Testis (tissue), 3 donors: Measurements from ENCODE around the gene ADAMTS1. TPM values are rescaled to one million over a fixed set of nuclear protein-coding genes. Genes with fewer than 3 reads are reported as not detected.

Experiments used
- DNase-seq: peaks from one replicate; pipeline ENCODE4 v3.0.0-alpha.2; 2019
- H3K27ac ChIP-seq, 2 donors: fragments of 200-600 bp; sonication (generic); one replicate each; pipeline ENCODE4 v1.5.1; 2019
- H3K27me3 ChIP-seq: fragments of 200-600 bp; sonication (generic); one replicate; pipeline ENCODE4 v1.5.1; 2019
- H3K36me3 ChIP-seq: fragments of 200-600 bp; sonication (generic); one replicate; pipeline ENCODE4 v1.5.1; 2017; ENCODE audit warnings: low read depth; ENCODE audit errors: missing control alignments
- H3K4me1 ChIP-seq: fragments of 200-600 bp; sonication (generic); one replicate; pipeline ENCODE4 v1.5.1; 2019
- H3K4me3 ChIP-seq, 2 donors: fragments of 200-600 bp; sonication (generic); one replicate each; pipeline ENCODE4 v1.5.1; 2017 to 2019
- H3K9me3 ChIP-seq: fragments of 200-600 bp; sonication (generic); one replicate; pipeline ENCODE4 v1.5.1; 2017
- CTCF ChIP-seq, 3 experiments: fragments of 450-650 bp in 2 of 3; fragments of 200-600 bp in 1 of 3; sonication (generic) in 1 of 3; IDR thresholded peaks; one replicate each; pipeline ENCODE4 v1.5.1; 2016 to 2019; ENCODE audit warnings: antibody characterized with exemption in 3 of 3, mild to moderate bottlenecking in 2 of 3, moderate library complexity in 1 of 3
- POLR2A ChIP-seq: fragments of 450-650 bp; IDR thresholded peaks from one replicate; pipeline ENCODE4 v1.6.1; 2017; ENCODE audit warnings: antibody characterized with exemption, mild to moderate bottlenecking, moderate library complexity
- WGBS, 2 donors: methylation state at CpG; one replicate each; pipeline ENCODE4 v1.1.5; 2018; 5-methylcytosine and 5-hydroxymethylcytosine counted together
- intact Hi-C: fragments of 100-400 bp; cut with DNase I; formaldehyde crosslinking; loops from one replicate; pipeline ENCODE4 v1.15.1; 2023; ENCODE audit warnings: low total_unique reads
- polyA plus RNA-seq: library from polyadenylated mRNA; stranded (reverse); fragments of 350-450 nt; fragmentation: Illumina TruSeq; extraction: RNeasy Lipid Tissue Mini Kit (QIAGEN cat#74804); gene quantifications from one replicate; pipeline ENCODE4 v1.2.3, GENCODE V29; 2014; ENCODE audit warnings: low read depth, low replicate concordance; ENCODE audit not compliant: insufficient read depth
- total RNA-seq, 2 donors: library from RNA; depleted of rRNA; stranded (reverse); fragments of >200 nt; gene quantifications; one replicate each; pipeline ENCODE4 v1.2.3, GENCODE V29; 2016

Gene ADAMTS1
- total and polyA plus RNA-seq, 3 donors from 2014 or later, result 15.9 to 33.7 (median 31.3) TPM

DNA sequence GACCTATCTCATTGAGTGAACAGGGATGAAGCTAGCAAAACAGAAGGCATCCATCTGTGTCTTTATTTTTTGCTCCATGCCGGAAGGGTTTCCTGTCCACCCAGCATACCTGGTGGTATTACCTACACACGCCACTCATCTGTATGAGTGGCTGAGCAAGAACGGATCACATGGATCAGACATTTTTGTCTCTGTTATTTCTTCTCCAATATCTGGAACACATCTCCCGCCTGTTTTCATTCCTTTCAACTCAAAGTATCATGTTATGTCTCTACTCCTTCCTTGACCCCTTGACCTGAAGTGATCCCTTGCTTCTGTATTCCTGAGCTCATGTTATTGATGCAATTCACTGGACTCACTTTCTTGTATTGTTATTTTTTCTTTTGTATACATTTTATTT is 24.7 kb downstream of the ADAMTS1 start:
- Histone ChIP-seq H3K9me3 (no peaks in the 10 kb centered on the region), H3K36me3 (no peaks in the 10 kb centered on the region), H3K27ac (no peak overlapping the region), H3K4me1 (no peaks in the 10 kb centered on the region), H3K27me3 (no peaks in the 10 kb centered on the region), H3K4me3 (no peak overlapping the region)
- 60 to 70% methylated on average over 4 of the region's 4 CpGs for WGBS, 2 donors
- no peak for DNase-seq
- TF ChIP-seq CTCF (IDR thresholded peaks at IDR 0.05) (no peak), POLR2A (no peak)
- intact Hi-C loops, result no loop called here

DNA sequence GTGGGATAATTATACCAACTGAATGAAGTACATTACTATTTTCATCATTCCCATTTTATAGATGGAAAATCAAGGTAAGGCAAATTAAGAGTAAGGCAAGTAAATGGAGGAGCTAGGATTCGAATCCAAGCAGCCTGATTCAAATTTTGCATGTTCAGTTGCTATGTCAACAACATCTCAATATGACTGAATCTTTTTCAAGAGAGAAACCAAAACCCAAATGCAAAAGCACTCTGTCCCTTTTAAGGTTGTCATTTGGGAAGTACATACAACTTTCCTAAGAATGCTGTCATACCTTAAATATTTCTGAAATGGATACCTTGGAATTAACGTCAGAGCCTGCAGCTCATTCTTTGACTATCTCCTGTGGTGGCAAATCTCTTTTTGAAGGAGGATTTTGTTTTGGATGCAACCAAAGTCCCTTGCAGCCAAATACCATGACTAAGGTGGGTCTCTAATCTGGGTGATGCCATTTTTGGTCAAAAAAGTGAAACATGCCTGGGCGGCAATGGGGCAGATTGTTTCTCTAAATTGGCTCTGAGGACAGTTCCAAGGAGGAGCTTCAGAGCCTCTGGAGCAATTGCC is 25.4 kb downstream of the ADAMTS1 start:
- Histone ChIP-seq H3K27me3 (no peaks in the 10 kb centered on the region), H3K4me1 (no peaks in the 10 kb centered on the region), H3K4me3 (no peak overlapping the region), H3K9me3 (no peaks in the 10 kb centered on the region), H3K27ac (no peak overlapping the region), H3K36me3 (no peaks in the 10 kb centered on the region)
- no peak for DNase-seq
- intact Hi-C loops, result no loop called here
- TF ChIP-seq POLR2A (no peak), CTCF (IDR thresholded peaks at IDR 0.05) (no peak)
- WGBS, 2 donors, result 79 to 80% methylated on average over 3 of the region's 3 CpGs

DNA sequence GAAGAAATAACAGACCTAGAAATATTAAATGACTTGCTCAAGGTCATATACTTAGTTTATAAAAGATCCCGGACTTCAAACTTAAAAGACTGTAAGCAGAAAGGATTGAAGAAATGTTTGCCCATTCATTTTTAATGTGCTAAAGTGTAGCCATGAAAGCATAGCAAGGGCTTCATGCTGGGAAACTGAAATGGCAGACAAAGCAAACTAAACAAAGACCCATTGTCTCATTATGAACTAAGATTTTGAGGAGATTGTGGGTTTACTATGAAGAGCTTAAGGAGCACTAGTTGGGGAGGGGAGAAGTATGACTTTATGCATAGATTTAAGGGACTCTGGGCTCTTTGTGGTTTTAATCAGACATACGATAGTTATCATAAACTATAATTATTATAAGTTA is 26.3 kb downstream of the ADAMTS1 start:
- H3K9me3 ChIP-seq, result no peaks in the 10 kb centered on the region
- H3K4me3 ChIP-seq, result no peak overlapping the region
- 88 to 93% methylated on average over 2 of the region's 2 CpGs for WGBS, 2 donors
- H3K4me1 ChIP-seq, result no peaks in the 10 kb centered on the region
- H3K36me3 ChIP-seq, result no peaks in the 10 kb centered on the region
- no peaks in the 10 kb centered on the region for H3K27me3 ChIP-seq
- no peak for DNase-seq
- TF ChIP-seq POLR2A (no peak), CTCF (IDR thresholded peaks at IDR 0.05) (no peak)
- no peak overlapping the region for H3K27ac ChIP-seq
- intact Hi-C loops, result no loop called here

GRCh38 chr21:26815197-26815596 is 30.0 kb downstream of the ADAMTS1 start:
- H3K9me3 ChIP-seq, result no peaks in the 10 kb centered on the region

More at GRCh38 chr21:26815197-26815596, 30.0 kb downstream of the ADAMTS1 start:
- Histone ChIP-seq H3K4me3 (no peak overlapping the region), H3K27ac (peak overlapping the region; percentile 43 to 60), H3K27me3 (no peaks in the 10 kb centered on the region), H3K36me3 (no peaks in the 10 kb centered on the region), H3K4me1 (no peaks in the 10 kb centered on the region)
- TF ChIP-seq CTCF (IDR thresholded peaks at IDR 0.05) (no peak), POLR2A (no peak)
- intact Hi-C loops, result no loop called here
- DNase-seq, result no peak
